ENCODE measurements around the gene RAB3A. TPM values are rescaled to one million over a fixed set of nuclear protein-coding genes. Genes with fewer than 3 reads are reported as not detected.

RAB3A gene
- total RNA-seq, 1 donor from 2014 or later, result 0.40 TPM

DNA sequence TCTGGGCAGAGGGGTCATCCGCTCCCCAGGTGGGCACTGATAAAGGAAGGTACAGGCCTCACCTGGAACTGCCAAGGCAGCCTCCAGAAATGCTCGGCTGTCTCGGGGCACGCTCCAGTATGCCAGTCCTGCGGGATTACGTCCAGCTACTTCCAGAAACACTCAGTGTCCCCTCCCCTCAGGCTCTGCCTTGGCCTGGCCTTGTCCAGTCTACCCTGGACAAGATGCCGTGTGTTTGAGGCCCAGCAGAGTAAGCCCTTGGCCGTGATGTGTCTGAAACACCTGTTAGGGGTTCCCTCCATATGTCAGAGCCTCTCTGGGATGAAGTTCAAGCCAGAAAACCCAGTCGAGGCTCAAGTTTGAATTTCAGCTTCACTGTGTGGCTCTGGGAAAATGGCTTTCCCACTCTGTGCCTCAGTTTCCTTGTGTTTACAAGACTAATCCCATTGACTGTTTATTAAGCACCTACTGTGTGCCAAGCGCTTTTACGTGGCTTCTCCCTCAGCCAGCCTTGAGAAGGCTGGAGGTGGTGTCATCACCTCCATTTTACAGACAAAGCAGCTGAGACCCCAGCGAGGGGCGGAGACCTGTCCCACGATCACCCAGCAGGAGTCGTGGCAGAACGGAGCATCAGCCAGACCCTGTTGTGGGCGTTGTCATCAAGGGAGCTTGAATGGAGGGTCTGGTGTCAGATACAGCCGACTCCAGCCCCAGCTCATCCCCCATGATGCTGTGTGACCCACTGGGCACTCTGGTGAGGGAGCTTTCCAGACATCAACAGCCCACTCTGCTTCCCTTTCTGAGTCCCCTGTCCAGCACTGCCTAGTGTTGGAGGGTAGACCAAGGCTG lies 52.8 kb downstream of the RAB3A start:
- no peak for DNase-seq (ENCODE audit: low read depth in 2 of 2)

DNA sequence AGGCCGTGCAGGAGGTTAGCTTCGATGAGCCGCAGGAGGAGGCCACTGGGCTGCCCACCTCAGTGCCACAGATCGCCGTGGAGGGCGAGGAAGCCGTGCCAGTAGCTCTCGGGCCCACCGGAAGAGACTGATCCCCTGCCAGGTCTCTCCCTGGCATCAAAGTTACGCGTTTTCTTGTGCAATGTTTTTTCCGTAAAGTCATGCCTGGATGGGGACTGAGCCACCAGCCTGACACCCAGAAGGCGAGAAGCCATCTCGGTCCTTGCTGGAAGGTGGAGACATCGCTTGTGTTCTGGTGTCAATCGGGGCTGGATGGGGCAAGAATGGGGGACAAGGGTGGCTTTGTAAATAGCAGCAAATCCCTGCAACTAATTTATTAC lies 54.3 kb downstream of the RAB3A start:
- DNase-seq (ENCODE audit: low read depth in 2 of 2), result no peak

DNA sequence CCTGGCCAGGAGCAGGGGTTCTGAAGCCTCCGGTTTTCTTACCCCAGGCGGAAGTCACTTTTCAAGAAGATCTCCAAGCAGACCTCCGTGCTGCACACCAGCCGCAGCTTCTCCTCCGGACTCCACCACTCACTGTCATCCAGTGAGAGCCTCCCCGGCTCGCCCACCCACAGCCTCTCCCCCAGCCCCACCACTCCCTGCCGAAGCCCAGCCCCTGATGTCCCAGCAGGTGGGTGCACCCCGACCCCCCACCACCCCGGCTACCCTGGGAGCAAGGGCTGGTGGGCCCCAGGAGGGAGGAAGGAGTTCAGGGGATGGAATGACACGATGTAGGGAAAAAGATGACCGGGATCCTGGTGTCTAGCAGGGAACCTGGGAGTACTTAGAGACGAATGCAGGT lies 56.4 kb downstream of the RAB3A start:
- DNase-seq (ENCODE audit: low read depth in 2 of 2), result no peak

Other genes with a start within 250 kb of the RAB3A start
- under 0.01 and 0.22 TPM in 2 replicates for gene KCNN1, start 236.9 kb downstream of the RAB3A start, total RNA-seq
- gene ARRDC2, start 195.9 kb downstream of the RAB3A start, total RNA-seq, result 42.5 and 115 TPM in 2 replicates
- gene IL12RB1, start 117.1 kb downstream of the RAB3A start, total RNA-seq, result under 0.01 and 0.22 TPM in 2 replicates
- gene MAST3, start 106.3 kb downstream of the RAB3A start, total RNA-seq, result 1.1 and 2.0 TPM in 2 replicates
- 1.5 and 1.6 TPM in 2 replicates for gene PIK3R2, start 50.9 kb downstream of the RAB3A start, total RNA-seq
- 4.4 TPM in 2 replicates for gene IFI30, start 30.2 kb downstream of the RAB3A start, total RNA-seq
- gene MPV17L2, start 10.8 kb downstream of the RAB3A start, total RNA-seq, result 6.3 and 8.1 TPM in 2 replicates
- under 0.01 TPM in 2 replicates for gene PDE4C, start 22.4 kb upstream of the RAB3A start, total RNA-seq
- under 0.01 TPM in 2 replicates for gene IQCN, start 70.4 kb upstream of the RAB3A start, total RNA-seq
- 55.4 and 117 TPM in 2 replicates for gene JUND, start 77.6 kb upstream of the RAB3A start, total RNA-seq
- 86.1 and 110 TPM in 2 replicates for gene LSM4, start 119.0 kb upstream of the RAB3A start, total RNA-seq
- gene PGPEP1, start 136.6 kb upstream of the RAB3A start, total RNA-seq, result 12.1 and 14.8 TPM in 2 replicates
- 70.0 and 104 TPM in 2 replicates for gene GDF15, start 182.1 kb upstream of the RAB3A start, total RNA-seq
- gene LRRC25, start 193.6 kb upstream of the RAB3A start, total RNA-seq, result not detected in 2 replicates
- 44.0 and 45.8 TPM in 2 replicates for gene SSBP4, start 215.4 kb upstream of the RAB3A start, total RNA-seq
- 26.0 and 33.6 TPM in 2 replicates for gene ISYNA1, start 234.1 kb upstream of the RAB3A start, total RNA-seq